ENCODE results near the gene DARS2. TPM values are rescaled to one million over a fixed set of nuclear protein-coding genes. Genes with fewer than 3 reads are reported as not detected.
"Not testable (repeated sequence)": the region's sequence is repeated elsewhere in the genome, so short reads cannot be mapped to it uniquely, and the experiment has no call there.

DARS2 gene
- total RNA-seq, 1 experiment from 2014 or later, result 77.3 TPM

DNA sequence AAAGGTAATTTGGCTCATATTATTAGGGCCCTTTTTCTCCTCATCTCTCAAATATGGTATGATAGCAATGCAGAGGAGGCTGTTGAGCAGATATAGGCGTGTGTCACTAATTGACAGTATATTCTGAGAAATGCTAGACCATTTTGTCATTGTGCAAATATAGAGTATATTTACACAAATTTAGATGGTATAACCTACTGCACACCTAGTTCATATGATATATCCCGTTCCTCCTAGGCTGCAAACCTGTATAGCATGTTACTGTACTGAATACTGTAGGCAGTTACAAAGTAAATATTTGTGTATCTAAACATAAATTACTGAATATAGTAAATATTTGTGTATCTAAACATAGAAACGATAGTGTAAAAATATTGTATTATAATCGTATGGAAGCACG, 52.3 kb downstream of the DARS2 start:
- H4K20me1 ChIP-seq (ENCODE audit: low read length), result no peaks in the 10 kb centered on the region
- no peak overlapping the region for H3K4me3 ChIP-seq (ENCODE audit: low read length)
- no peaks in the 10 kb centered on the region for H3K79me2 ChIP-seq (ENCODE audit: low read length)
- H3K27me3 ChIP-seq (ENCODE audit: low read length), result no peaks in the 10 kb centered on the region
- BruUV-seq (replicated peaks), result no TSS peak
- intact Hi-C loops (cut with micrococcal nuclease), result no loop called here
- H2AFZ ChIP-seq (ENCODE audit: low read length), result no peak overlapping the region
- peak; percentile 70 for ATAC-seq
- no peak overlapping the region for H3K4me2 ChIP-seq (ENCODE audit: low read length)
- CTCF ChIA-PET, result no interaction called here
- peak; percentile 11 for DNase-seq
- H3K9me2 ChIP-seq (replicated peaks; ENCODE audit: low read length), result no peaks in the 10 kb centered on the region
- no peaks in the 10 kb centered on the region for H3K36me3 ChIP-seq (ENCODE audit: low read depth, low read length)
- H3K27ac ChIP-seq (ENCODE audit: low read length), result no peak overlapping the region
- no peaks in the 10 kb centered on the region for H3K4me1 ChIP-seq (ENCODE audit: insufficient read depth, low read length)
- H3K9ac ChIP-seq (ENCODE audit: low read length), result no peak overlapping the region
- no peaks in the 10 kb centered on the region for H3K9me3 ChIP-seq (ENCODE audit: low read length)
- POLR2A ChIA-PET (ENCODE audit: unreplicated experiment), result no interaction called here
- no peaks in the 10 kb centered on the region for H3F3A ChIP-seq (ENCODE audit: low read length, unreplicated experiment)
- TF ChIP-seq, protein P1, sequence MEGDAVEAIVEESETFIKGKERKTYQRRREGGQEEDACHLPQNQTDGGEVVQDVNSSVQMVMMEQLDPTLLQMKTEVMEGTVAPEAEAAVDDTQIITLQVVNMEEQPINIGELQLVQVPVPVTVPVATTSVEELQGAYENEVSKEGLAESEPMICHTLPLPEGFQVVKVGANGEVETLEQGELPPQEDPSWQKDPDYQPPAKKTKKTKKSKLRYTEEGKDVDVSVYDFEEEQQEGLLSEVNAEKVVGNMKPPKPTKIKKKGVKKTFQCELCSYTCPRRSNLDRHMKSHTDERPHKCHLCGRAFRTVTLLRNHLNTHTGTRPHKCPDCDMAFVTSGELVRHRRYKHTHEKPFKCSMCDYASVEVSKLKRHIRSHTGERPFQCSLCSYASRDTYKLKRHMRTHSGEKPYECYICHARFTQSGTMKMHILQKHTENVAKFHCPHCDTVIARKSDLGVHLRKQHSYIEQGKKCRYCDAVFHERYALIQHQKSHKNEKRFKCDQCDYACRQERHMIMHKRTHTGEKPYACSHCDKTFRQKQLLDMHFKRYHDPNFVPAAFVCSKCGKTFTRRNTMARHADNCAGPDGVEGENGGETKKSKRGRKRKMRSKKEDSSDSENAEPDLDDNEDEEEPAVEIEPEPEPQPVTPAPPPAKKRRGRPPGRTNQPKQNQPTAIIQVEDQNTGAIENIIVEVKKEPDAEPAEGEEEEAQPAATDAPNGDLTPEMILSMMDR (conservative IDR thresholded peaks at IDR 0.05; ENCODE audit: low read depth, low read length), result no peak
- TF ChIP-seq EZH2phosphoT487 (IDR thresholded peaks at IDR 0.05; ENCODE audit: borderline replicate concordance, low read length) (no peak), EZH2 (IDR thresholded peaks at IDR 0.05; ENCODE audit: low read length, unreplicated experiment) (no peak)

DNA sequence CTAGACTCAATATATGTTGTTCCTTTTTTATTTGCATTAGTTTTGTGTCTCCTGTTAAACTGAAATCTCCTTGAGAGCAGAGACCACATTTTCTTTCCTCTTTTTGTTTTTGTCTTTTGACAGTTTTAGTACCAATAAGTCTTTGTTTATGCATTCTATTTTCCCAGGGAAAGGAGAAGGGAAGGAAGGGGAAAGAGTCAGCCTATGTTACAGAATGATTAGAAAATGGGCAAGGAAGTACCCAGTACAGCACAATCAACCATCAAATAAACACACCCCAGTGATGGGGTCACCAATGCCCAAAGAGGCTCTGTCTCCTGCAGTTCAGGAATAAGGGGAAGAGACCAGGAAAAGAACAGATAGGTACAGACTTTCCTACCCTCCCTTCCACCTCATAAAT, 53.8 kb downstream of the DARS2 start:
- ATAC-seq (no peak), DNase-seq (no peak)
- Histone ChIP-seq H3K4me3 (ENCODE audit: low read length) (no peak overlapping the region), H3F3A (ENCODE audit: low read length, unreplicated experiment) (no peaks in the 10 kb centered on the region), H3K79me2 (ENCODE audit: low read length) (no peaks in the 10 kb centered on the region), H4K20me1 (ENCODE audit: low read length) (no peaks in the 10 kb centered on the region), H3K4me1 (ENCODE audit: insufficient read depth, low read length) (no peaks in the 10 kb centered on the region), H3K27me3 (ENCODE audit: low read length) (no peaks in the 10 kb centered on the region), H3K36me3 (ENCODE audit: low read depth, low read length) (no peaks in the 10 kb centered on the region), H3K4me2 (ENCODE audit: low read length) (no peak overlapping the region), H3K9ac (ENCODE audit: low read length) (no peak overlapping the region), H2AFZ (ENCODE audit: low read length) (no peak overlapping the region), H3K27ac (ENCODE audit: low read length) (no peak overlapping the region), H3K9me3 (ENCODE audit: low read length) (no peaks in the 10 kb centered on the region), H3K9me2 (replicated peaks; ENCODE audit: low read length) (no peaks in the 10 kb centered on the region)
- BruUV-seq (replicated peaks), result no TSS peak
- intact Hi-C loops (cut with micrococcal nuclease), result no loop called here
- ChIA-PET CTCF (no interaction called here), POLR2A (ENCODE audit: unreplicated experiment) (no interaction called here)
- TF ChIP-seq, protein P1 (conservative IDR thresholded peaks at IDR 0.05; ENCODE audit: low read depth, low read length), result no peak
- TF ChIP-seq EZH2phosphoT487 (IDR thresholded peaks at IDR 0.05; ENCODE audit: borderline replicate concordance, low read length) (no peak), EZH2 (IDR thresholded peaks at IDR 0.05; ENCODE audit: low read length, unreplicated experiment) (no peak)

DNA sequence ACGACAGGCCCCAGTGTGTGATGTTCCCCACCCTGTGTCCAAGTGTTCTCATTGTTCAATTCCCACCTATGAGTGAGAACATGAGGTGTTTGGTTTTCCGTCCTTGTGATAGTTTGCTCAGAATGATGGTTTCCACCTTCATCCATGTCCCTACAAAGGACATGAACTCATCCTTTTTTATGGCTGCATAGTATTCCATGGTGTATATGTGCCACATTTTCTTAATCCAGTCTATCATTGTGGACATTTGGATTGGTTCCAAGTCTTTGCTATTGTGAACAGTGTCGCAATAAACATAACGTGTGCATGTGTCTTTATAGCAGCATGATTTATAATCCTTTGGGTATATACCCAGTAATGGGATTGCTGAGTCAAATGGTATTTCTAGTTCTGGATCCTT, 56.6 kb downstream of the DARS2 start:
- POLR2A ChIA-PET (ENCODE audit: unreplicated experiment); H3K9ac ChIP-seq (ENCODE audit: low read length); H3K9me3 ChIP-seq (ENCODE audit: low read length); CTCF ChIA-PET; H3F3A ChIP-seq (ENCODE audit: low read length, unreplicated experiment); BruUV-seq (replicated peaks); DNase-seq; H3K4me3 ChIP-seq (ENCODE audit: low read length); H3K9me2 ChIP-seq (replicated peaks; ENCODE audit: low read length); H4K20me1 ChIP-seq (ENCODE audit: low read length); H3K36me3 ChIP-seq (ENCODE audit: low read depth, low read length); intact Hi-C loops (cut with micrococcal nuclease); H3K27me3 ChIP-seq (ENCODE audit: low read length); H3K79me2 ChIP-seq (ENCODE audit: low read length); ATAC-seq; H2AFZ ChIP-seq (ENCODE audit: low read length); H3K27ac ChIP-seq (ENCODE audit: low read length); H3K4me1 ChIP-seq (ENCODE audit: insufficient read depth, low read length); H3K4me2 ChIP-seq (ENCODE audit: low read length): not testable (repeated sequence)
